Mucosa of stomach (tissue), 1 donor: ENCODE measurements around the gene FHOD3.

ENCODE experiments used
- H3K27me3 ChIP-seq: one replicate; pipeline ENCODE4 v1.7.0; 2013; ENCODE audit warnings: mild to moderate bottlenecking, low read length; ENCODE audit not compliant: control insufficient read depth, insufficient read depth
- H3K36me3 ChIP-seq: one replicate; pipeline ENCODE4 v1.7.0; 2013; ENCODE audit warnings: low read length; ENCODE audit not compliant: control insufficient read depth, insufficient read depth
- H3K4me1 ChIP-seq: one replicate; pipeline ENCODE4 v1.7.0; 2013; ENCODE audit warnings: mild to moderate bottlenecking, low read length; ENCODE audit not compliant: control insufficient read depth, insufficient read depth
- H3K4me3 ChIP-seq: one replicate; pipeline ENCODE4 v1.7.0; 2013; ENCODE audit warnings: low read length
- H3K9ac ChIP-seq: one replicate; pipeline ENCODE4 v1.7.0; 2013; ENCODE audit warnings: mild to moderate bottlenecking, low read length, moderate library complexity
- H3K9me3 ChIP-seq: one replicate; pipeline ENCODE4 v1.7.0; 2013; ENCODE audit warnings: mild to moderate bottlenecking, low read length, moderate library complexity; ENCODE audit not compliant: control insufficient read depth
- donor health status: Pancreatic carcinoma.

FHOD3 gene

DNA sequence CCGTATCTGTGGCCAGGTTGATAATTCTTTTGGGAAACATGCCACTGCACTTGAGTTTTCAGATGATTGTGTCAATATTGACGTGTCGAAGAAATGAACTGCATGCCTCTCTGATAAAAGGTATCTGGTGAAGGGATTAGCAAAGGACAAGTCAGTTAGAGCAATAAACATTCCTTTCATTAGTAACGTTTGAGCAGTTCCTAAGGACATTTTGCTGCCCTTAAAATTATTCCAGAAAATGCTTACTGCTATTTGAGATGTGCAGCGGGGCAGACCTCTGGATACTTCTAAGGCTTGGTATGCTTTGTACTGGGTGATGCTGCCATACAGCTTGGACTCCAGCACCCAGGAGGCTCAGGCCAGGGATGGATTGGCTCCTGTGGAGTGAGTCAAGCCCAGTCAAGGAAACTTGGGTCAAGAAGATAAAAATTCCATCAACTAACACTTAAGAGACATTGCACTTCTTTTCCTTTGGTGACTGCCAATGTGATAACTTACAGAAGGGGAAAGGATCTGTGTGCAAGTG lies 166.7 kb downstream of the FHOD3 start:
- Histone ChIP-seq H3K4me3 (no peak overlapping the region), H3K4me1 (no peaks in the 10 kb centered on the region), H3K27me3 (no peaks in the 10 kb centered on the region), H3K9me3 (no peaks in the 10 kb centered on the region), H3K36me3 (no peaks in the 10 kb centered on the region), H3K9ac (no peak overlapping the region)

DNA sequence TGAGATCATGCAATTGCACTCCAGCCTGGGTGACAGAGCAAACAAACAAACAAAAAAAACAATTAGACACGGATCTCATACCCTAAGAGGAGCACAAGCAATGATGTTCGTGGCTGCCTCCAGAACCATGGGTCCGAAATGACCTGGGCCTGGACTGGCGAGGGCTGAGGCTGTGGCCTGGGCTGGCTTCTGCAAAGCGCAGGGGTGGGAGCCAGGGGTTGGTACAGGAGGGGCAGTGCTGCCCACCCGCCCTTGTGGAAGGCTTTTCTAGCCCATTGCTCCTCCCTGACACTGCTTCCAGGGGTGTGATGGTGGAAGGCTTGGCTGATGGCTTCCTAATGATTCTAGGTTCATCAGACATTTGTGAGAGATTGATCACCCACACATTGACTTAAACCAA lies 167.8 kb downstream of the FHOD3 start:
- Histone ChIP-seq H3K4me3 (no peak overlapping the region), H3K36me3 (no peaks in the 10 kb centered on the region), H3K27me3 (no peaks in the 10 kb centered on the region), H3K9me3 (no peaks in the 10 kb centered on the region), H3K9ac (no peak overlapping the region), H3K4me1 (no peaks in the 10 kb centered on the region)

DNA sequence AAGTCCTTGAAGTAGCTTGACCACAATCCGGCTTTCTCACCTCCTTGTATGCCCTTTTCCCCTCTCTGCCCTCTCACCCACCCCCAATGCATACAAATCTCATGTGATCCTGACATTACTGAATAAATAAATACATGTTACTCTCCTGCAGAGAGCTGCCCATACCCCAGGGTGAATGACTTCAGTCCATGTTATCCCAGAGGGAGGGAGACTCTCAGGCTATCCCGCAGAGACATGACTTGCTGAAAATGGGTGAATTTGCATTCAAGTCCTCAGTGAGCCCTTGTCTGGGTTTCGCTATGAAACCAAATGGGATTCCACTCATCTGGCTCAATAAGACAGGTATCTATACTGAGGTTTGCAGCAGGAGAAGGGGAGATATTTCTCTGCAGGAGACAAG lies 168.5 kb downstream of the FHOD3 start:
- Histone ChIP-seq H3K4me3 (no peak overlapping the region), H3K4me1 (no peaks in the 10 kb centered on the region), H3K9ac (no peak overlapping the region), H3K36me3 (no peaks in the 10 kb centered on the region), H3K27me3 (no peaks in the 10 kb centered on the region), H3K9me3 (no peaks in the 10 kb centered on the region)

DNA sequence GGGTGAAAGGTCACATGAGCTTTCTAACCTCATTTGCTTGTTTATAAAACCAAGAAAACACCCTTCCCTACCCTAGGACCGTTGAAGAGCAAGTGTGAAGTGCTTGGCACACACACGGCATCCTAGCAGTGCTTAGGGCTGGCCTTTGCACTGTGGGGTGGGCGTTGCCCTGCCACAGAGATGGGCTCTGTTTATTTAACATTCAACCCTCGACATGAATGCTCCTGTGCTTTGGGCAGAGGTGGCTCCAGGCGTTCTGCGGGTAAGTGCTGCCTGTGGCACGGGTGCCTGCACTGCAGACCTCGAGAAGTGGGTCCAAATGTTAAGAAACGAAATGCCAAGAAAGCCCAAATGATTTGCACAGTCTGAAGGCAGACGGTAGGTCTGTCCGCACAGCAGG lies 170.1 kb downstream of the FHOD3 start:
- Histone ChIP-seq H3K27me3 (no peaks in the 10 kb centered on the region), H3K9me3 (no peaks in the 10 kb centered on the region), H3K4me1 (no peaks in the 10 kb centered on the region), H3K4me3 (no peak overlapping the region), H3K36me3 (no peaks in the 10 kb centered on the region), H3K9ac (no peak overlapping the region)

DNA sequence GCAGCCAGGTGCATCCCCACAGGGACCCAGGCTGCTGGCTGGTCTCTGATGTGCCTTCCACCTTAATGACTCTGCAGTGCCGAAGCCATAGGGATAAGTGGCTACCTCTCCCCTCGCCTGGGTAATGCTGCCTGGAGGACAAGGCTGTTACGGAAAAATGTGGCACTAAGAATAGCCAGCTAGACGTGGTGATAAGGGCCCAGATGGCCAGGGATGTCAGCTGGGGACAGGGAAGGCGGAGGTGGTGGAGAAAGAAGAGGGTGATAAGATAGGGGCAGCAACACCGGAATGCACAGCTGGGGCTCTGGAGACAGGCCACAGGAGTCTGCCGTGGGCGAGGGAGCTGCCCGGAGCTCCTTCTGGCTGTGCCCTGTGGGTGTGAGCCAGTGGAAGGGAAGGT lies 170.6 kb downstream of the FHOD3 start:
- no peak overlapping the region for H3K9ac ChIP-seq

DNA sequence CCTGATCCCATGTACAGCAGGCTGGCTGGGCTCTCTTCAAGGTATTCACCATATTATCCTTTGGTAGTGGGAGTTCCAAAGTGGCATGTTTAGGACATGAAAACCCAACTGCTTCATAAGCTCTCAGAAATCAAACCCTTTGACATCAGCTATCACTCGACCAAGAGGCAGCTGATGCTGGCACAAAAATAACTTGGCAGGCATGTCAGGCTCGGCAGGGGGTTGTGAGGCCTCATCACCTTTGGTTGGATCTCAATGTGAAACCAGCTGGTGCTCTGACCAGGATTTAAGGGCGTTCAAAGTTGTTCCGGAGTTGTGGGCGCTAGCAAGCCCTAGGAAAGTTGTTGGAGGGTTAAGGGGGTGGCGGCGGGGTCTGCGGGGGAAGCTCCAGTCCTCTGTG lies 171.9 kb downstream of the FHOD3 start:
- H3K9me3 ChIP-seq, result no peaks in the 10 kb centered on the region
- H3K4me3 ChIP-seq, result no peak overlapping the region
- H3K4me1 ChIP-seq, result no peaks in the 10 kb centered on the region
- H3K27me3 ChIP-seq, result no peaks in the 10 kb centered on the region
- no peak overlapping the region for H3K9ac ChIP-seq
- no peaks in the 10 kb centered on the region for H3K36me3 ChIP-seq

More for the DNA sequence above, 170.6 kb downstream of the FHOD3 start:
- H3K27me3 ChIP-seq, result no peaks in the 10 kb centered on the region
- H3K4me1 ChIP-seq, result no peaks in the 10 kb centered on the region
- no peak overlapping the region for H3K4me3 ChIP-seq
- H3K9me3 ChIP-seq, result no peaks in the 10 kb centered on the region
- H3K36me3 ChIP-seq, result no peaks in the 10 kb centered on the region

DNA sequence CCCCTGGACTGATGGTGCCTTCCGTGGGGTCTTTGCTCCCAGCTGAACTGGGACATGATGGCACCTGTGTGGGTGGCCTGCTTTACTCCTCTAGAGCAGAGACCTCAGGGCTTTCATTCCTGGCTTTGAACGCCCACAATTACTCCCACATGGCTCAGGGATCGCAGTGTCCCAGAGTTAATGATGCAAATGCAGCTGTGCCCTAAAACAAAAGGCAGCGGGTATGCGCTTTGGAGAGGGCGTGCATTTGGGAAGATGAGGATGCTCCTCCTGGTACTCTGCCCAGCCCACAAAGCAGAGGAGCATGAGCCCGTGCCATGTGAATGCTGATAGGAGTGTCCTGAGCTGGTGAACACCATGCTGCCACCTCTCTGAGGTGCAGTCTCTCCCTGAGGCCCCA lies 173.4 kb downstream of the FHOD3 start:
- Histone ChIP-seq H3K4me3 (no peak overlapping the region), H3K4me1 (no peaks in the 10 kb centered on the region), H3K27me3 (no peaks in the 10 kb centered on the region), H3K9me3 (no peaks in the 10 kb centered on the region), H3K36me3 (no peaks in the 10 kb centered on the region), H3K9ac (no peak overlapping the region)

DNA sequence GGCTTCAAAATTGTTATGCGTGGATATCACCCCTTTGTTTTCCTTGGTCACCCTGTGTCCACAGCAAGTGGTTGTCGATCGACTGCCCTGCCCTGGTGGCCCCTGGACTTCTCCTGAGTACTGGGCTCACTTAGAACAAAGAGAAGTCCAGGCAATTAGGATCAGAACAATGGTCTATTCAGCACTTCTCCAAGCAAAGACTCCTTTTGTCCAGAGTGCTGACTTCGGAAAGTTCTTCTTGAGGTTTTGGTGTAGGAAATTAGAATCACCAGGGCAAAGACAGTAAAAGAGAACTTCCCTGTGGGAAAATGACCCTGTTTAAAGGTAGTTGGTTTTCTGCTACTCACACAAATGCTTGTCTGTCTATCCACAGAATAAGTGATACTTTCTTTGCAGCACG lies 173.9 kb downstream of the FHOD3 start:
- no peak overlapping the region for H3K9ac ChIP-seq
- H3K4me3 ChIP-seq, result no peak overlapping the region
- no peaks in the 10 kb centered on the region for H3K4me1 ChIP-seq
- no peaks in the 10 kb centered on the region for H3K9me3 ChIP-seq
- no peaks in the 10 kb centered on the region for H3K27me3 ChIP-seq
- H3K36me3 ChIP-seq, result no peaks in the 10 kb centered on the region

DNA sequence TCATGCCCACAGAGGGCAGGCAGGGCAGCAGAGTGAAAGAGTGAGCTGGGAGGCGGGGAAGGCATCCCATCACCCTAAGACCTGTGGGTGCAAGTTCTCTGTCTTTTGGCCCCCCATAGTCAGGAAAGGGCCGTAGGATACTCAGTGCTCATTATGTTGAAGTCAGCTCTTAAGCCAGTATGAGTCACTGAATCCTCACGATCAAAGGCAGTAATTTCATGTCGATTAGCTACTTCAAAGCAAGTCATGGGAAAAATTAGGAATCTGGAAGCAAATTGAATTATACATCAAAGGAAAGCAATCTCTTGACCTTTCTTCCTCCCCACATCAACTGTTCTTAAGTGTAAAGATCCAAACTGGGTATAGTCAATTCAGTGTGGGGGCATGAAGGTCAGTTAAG lies 178.9 kb downstream of the FHOD3 start:
- H3K4me3 ChIP-seq, result no peak overlapping the region
- H3K9ac ChIP-seq, result no peak overlapping the region
- no peaks in the 10 kb centered on the region for H3K4me1 ChIP-seq
- H3K9me3 ChIP-seq, result no peaks in the 10 kb centered on the region
- H3K27me3 ChIP-seq, result no peaks in the 10 kb centered on the region
- no peaks in the 10 kb centered on the region for H3K36me3 ChIP-seq

DNA sequence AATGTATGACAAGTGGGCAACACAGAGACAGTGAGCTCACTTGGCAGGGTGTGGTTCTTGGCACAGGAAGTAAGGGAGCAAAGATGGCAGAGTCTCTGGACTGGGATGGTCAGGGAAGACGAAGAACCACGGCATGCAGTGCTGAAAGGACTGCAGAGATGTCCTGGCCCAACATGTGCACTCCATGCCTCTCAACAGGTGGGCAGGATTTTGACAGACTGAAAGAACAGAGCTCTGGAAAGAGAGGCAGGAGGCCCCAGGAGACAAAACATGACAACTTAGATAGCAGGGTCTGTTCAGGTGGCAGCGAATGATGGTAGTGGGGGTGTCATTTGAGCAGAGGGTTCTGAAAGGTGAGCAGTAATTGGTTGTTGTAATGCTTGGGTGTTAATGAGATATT lies 180.3 kb downstream of the FHOD3 start:
- Histone ChIP-seq H3K9me3 (no peaks in the 10 kb centered on the region), H3K27me3 (no peaks in the 10 kb centered on the region), H3K9ac (no peak overlapping the region), H3K4me3 (no peak overlapping the region), H3K4me1 (no peaks in the 10 kb centered on the region), H3K36me3 (no peaks in the 10 kb centered on the region)

DNA sequence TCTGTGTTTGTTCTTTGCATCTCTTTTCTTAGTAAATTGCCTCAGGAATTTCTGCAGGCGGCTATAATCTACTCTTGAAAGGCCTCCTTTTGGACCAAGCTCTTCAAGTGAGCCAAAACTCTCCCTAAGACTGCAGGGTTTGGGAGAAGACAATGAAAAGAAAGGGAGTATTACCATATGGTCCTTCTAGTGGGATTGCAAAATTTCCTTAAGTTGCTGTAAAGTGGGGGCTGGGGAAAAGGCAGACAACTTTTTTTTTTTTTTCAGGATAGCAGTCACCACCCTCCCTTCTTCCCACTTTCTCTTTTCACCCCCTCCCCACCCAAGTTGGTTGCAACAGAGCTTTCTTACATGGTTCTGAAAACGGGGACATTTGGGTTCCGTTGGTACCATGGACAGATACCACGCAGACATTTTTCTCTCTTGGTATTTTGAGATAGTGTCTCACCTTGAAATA lies 183.7 kb downstream of the FHOD3 start:
- H3K36me3 ChIP-seq, result no peaks in the 10 kb centered on the region
- H3K4me1 ChIP-seq, result no peaks in the 10 kb centered on the region
- no peak overlapping the region for H3K9ac ChIP-seq
- H3K9me3 ChIP-seq, result no peaks in the 10 kb centered on the region
- H3K27me3 ChIP-seq, result no peaks in the 10 kb centered on the region
- no peak overlapping the region for H3K4me3 ChIP-seq

DNA sequence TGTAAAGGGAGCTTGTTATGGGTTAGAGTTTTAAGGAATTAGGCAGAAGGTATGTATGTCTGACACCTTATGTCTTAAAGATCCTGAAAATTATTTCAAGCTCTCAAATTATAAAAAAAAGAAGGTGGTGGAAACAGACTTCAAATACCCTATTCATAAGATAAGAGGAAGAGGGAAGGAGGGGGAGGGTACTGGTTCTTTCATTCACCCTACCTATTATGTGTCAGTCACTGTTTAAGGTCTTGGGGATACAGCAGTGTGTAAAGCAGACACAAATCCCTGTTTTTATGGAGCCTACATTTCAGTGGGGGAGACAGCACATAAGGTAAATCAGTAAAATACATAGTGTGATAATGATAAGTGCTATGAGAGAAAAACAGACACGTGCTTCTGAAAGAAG lies 184.4 kb downstream of the FHOD3 start:
- no peaks in the 10 kb centered on the region for H3K36me3 ChIP-seq
- no peaks in the 10 kb centered on the region for H3K4me1 ChIP-seq
- no peaks in the 10 kb centered on the region for H3K9me3 ChIP-seq
- H3K9ac ChIP-seq, result no peak overlapping the region
- H3K27me3 ChIP-seq, result no peaks in the 10 kb centered on the region
- H3K4me3 ChIP-seq, result no peak overlapping the region

DNA sequence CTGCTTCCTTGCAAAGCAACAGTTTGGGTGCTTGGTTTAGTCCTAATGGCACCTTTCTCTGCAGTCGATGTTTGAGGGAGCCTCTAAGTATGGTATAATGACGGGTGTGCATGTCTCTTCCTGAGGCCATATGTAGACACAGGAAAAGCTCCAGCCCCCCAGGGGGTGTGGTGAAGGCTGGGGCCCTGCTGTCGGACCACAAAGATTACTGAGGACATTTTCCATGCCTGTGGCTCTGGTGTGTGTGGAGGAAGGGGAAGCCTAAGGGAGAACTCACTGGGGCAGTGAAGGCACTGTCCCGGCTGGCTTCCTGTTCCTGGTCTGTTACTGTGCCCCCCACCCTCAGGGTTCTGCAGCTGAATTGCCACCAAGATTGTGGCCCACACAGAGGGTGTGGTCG lies 187.1 kb downstream of the FHOD3 start:
- no peaks in the 10 kb centered on the region for H3K9me3 ChIP-seq
- no peaks in the 10 kb centered on the region for H3K4me1 ChIP-seq
- no peaks in the 10 kb centered on the region for H3K27me3 ChIP-seq
- H3K9ac ChIP-seq, result no peak overlapping the region
- H3K36me3 ChIP-seq, result no peaks in the 10 kb centered on the region
- H3K4me3 ChIP-seq, result no peak overlapping the region
